Astrocyte of the spinal cord (primary cell): Measurements from ENCODE around the gene DIAPH2.

Source experiments
- DNase-seq: peaks from one replicate; pipeline ENCODE4 v3.0.0; 2011; ENCODE audit warnings: low read depth, low spot score
- H3K4me3 ChIP-seq: 2 replicates; pipeline ENCODE4 v1.5.1; 2011; ENCODE audit warnings: low read depth, mild to moderate bottlenecking, low read length, moderate library complexity
- in situ Hi-C: cut with HindIII; loops from 2 replicates; pipeline ENCODE4 v1.10.0; 2017; ENCODE audit warnings: low sequenced_read_pairs
- TF ChIP-seq, protein P1 (sequence below): IDR thresholded peaks from 2 replicates; pipeline ENCODE4 v1.5.1; 2012; ENCODE audit warnings: low read depth, mild to moderate bottlenecking, low read length, inconsistent platforms

Gene DIAPH2

DNA sequence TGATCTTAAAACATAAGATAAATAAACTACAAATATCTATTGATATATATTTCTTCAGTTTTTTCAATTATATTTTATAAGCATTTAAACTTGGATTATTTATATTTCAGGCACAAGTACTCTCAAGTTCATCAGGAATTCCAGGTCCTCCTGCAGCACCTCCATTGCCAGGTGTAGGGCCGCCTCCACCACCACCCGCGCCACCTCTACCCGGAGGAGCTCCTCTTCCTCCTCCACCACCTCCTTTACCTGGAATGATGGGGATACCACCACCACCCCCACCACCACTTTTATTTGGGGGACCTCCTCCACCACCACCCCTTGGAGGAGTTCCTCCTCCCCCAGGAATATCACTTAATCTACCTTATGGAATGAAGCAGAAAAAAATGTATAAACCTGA is 273.1 kb downstream of the DIAPH2 start:
- no peak for DNase-seq
- no peak overlapping the region for H3K4me3 ChIP-seq
- TF ChIP-seq, protein P1, sequence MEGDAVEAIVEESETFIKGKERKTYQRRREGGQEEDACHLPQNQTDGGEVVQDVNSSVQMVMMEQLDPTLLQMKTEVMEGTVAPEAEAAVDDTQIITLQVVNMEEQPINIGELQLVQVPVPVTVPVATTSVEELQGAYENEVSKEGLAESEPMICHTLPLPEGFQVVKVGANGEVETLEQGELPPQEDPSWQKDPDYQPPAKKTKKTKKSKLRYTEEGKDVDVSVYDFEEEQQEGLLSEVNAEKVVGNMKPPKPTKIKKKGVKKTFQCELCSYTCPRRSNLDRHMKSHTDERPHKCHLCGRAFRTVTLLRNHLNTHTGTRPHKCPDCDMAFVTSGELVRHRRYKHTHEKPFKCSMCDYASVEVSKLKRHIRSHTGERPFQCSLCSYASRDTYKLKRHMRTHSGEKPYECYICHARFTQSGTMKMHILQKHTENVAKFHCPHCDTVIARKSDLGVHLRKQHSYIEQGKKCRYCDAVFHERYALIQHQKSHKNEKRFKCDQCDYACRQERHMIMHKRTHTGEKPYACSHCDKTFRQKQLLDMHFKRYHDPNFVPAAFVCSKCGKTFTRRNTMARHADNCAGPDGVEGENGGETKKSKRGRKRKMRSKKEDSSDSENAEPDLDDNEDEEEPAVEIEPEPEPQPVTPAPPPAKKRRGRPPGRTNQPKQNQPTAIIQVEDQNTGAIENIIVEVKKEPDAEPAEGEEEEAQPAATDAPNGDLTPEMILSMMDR: no peak
- in situ Hi-C loops: no loop called here

DNA sequence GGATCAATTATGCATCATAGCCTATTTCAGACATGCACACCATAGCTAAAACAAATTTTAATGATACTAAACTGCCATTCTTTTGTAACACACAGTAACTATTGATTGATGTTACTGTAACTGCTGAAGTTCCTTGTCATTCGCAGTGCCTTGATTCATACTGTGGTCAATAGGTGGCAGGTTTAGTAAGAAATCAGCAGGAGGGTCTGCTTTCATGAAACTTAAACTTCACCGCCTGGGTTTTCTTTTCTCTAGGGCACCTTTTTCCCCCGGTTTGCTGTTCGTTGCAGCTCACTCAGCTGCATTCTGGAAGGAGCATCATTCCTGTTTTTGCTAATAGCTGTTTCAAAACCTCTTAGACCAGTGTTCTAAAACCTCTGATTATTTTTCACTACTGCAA is 287.2 kb downstream of the DIAPH2 start:
- no peak for DNase-seq
- H3K4me3 ChIP-seq: no peak overlapping the region
- in situ Hi-C loops: no loop called here
- TF ChIP-seq, protein P1: no peak

DNA sequence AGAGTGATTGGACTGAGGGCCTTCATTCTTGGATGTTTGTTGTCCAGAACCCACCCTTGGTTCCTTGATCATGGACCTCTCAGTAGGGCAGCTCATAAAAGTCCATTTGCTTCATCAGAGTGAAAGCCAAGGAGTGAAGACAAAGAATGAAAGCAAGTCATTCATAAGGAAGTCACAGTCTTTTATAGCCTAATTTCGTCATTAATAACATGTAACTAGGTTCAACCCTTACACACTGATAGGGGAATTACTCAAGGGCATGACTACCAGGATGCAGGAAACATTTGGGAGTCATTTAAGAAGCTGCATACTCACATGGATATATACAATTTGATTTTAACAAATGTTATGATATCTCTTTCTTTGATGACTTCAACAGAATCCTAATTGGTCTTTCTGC is 294.3 kb downstream of the DIAPH2 start:
- no peak overlapping the region for H3K4me3 ChIP-seq
- no peak for DNase-seq
- in situ Hi-C loops: no loop called here
- TF ChIP-seq, protein P1: no peak

DNA sequence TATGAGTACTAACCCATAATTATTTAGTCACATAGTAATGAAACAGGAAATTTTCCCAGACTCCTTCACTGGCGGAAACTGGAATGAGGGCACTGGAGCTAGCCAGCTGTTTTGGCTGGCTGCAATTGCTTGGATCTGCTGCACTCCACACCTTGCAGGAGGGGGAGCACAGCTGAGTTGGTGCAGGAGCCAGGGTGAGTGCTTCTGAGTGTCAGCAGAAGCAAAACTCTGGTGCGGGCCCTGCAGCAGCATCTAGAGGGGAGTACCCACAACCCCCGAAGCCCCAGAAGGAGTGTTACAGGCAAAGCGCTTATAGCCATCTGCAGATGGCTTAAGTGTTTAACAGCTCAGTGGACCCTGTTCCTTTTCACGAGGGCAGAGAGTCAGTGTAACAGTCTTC is 295.1 kb downstream of the DIAPH2 start:
- H3K4me3 ChIP-seq: no peak overlapping the region
- no peak for DNase-seq
- in situ Hi-C loops: no loop called here
- TF ChIP-seq, protein P1: no peak

DNA sequence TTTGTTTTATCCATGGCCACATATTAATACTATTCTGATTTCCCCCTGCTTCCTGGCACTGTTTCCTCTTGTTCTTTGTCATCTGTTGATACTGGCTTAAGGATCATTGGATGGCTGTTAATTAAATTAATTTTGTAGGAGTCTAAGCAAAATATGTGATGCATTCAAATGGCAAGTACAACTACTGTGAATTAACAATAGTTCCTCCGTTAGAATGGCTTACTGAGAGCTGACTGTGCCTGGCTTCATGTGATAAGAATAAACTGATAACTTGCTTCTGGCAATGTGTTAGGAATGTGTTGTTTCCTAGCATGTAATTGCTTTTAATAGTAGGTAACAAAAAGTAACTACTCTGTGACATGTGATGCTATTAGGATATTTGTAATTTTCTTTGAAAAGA is 297.5 kb downstream of the DIAPH2 start:
- in situ Hi-C loops: no loop called here
- TF ChIP-seq, protein P1: no peak
- H3K4me3 ChIP-seq: no peak overlapping the region
- DNase-seq: no peak

GRCh38 chrX:96984538-96984937 is 299.9 kb downstream of the DIAPH2 start:
- no peak for DNase-seq
- in situ Hi-C loops: no loop called here
- H3K4me3 ChIP-seq: no peak overlapping the region
- TF ChIP-seq, protein P1: no peak

DNA sequence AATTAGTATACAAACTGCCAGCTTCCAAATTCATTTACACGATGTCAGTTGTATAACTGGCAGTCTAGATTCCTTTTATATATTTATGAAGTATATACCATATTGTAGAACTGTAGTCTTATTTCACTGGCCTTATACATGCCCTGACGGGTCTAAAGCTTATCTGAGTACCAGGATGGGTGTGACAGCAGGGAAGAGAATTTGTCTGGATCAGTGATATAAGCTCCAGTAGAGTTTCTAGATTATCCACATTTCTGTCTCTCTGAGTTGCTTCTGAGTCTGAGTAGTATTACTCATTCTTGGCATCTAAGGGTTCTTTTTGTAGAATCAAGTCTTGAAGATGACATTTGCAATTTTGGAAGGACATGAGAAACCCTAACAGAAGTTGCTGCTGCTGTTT is 300.4 kb downstream of the DIAPH2 start:
- TF ChIP-seq, protein P1: no peak
- no peak overlapping the region for H3K4me3 ChIP-seq
- in situ Hi-C loops: no loop called here
- DNase-seq: no peak
